ENCODE data around the gene ASB15. TPM values are rescaled to one million over a fixed set of nuclear protein-coding genes. Genes with fewer than 3 reads are reported as not detected.

The ASB15 gene
- total RNA-seq, 2 experiments from 2014 or later: not detected

GRCh38 chr7:123599766-123600165 lies 1.9 kb upstream of the ASB15 start:
- Mint-ChIP-seq H3K27ac (no peak overlapping the region), H3K4me3 (no peak overlapping the region), H3K36me3 (no peaks in the 10 kb centered on the region), H3K4me1 (ENCODE audit: low read depth) (no peaks in the 10 kb centered on the region), H3K9me3 (no peaks in the 10 kb centered on the region), H3K27me3 (peaks cover 11% of the 10 kb centered on the region)
- ChIA-PET POLR2A (no interaction called here), CTCF (interaction anchor here (2.7 kb wide), 1 partner anchor 25 kb away, joined by 8 read pairs; no protein-coding TSS in a partner anchor)
- no peak for DNase-seq
- intact Hi-C loops (cut with micrococcal nuclease): loop anchor here (2.0 kb wide), 1 partner anchor 59 kb away; no protein-coding TSS in a partner anchor

- CTCF ChIA-PET: interaction anchor here (2.7 kb wide), 1 partner anchor 24 kb away, joined by 8 read pairs; no protein-coding TSS in a partner anchor
- no peaks in the 10 kb centered on the region for H3K4me1 Mint-ChIP-seq (ENCODE audit: low read depth)
- peaks cover 4% of the 10 kb centered on the region for H3K27me3 Mint-ChIP-seq
- no peaks in the 10 kb centered on the region for H3K9me3 Mint-ChIP-seq
- H3K36me3 Mint-ChIP-seq: no peaks in the 10 kb centered on the region
- intact Hi-C loops (cut with micrococcal nuclease): loop anchor here (2.0 kb wide), 1 partner anchor 60 kb away; no protein-coding TSS in a partner anchor
- H3K4me3 Mint-ChIP-seq: no peak overlapping the region
- POLR2A ChIA-PET: no interaction called here
- DNase-seq: no peak
- no peak overlapping the region for H3K27ac Mint-ChIP-seq
Observed at GRCh38 chr7:123600876-123601275, 745 bp upstream of the ASB15 start.

DNA sequence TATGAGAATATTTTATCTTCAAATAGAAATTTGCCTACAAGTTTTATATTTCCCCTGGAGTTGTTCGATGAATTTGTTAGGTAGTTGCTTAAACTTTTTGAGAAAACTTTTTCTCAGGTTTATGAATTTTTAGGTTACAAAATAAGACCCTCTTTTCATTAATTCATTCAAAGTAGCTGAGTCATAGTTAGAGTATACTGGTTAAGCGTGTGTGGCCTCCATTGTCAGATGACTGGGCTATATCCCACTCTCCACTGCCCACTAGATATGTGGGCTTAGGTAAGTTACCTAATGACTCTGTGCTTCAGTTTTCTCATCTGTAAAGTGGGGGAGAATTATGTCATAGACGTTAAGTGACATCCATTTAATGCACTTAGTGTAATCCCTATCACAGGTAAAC lies 1.0 kb downstream of the ASB15 start:
- Mint-ChIP-seq H3K27me3 (peaks cover 4% of the 10 kb centered on the region), H3K4me1 (ENCODE audit: low read depth) (no peaks in the 10 kb centered on the region), H3K9me3 (no peaks in the 10 kb centered on the region), H3K4me3 (no peak overlapping the region), H3K27ac (no peak overlapping the region), H3K36me3 (no peaks in the 10 kb centered on the region)
- DNase-seq: no peak
- POLR2A ChIA-PET: no interaction called here
- CTCF ChIA-PET: interaction anchor here (1.6 kb wide), 1 partner anchor 22 kb away, joined by 7 read pairs; no protein-coding TSS in a partner anchor
- intact Hi-C loops (cut with micrococcal nuclease): no loop called here

GRCh38 chr7:123604739-123605138 lies 3.1 kb downstream of the ASB15 start:
- CTCF ChIA-PET: no interaction called here

GRCh38 chr7:123607423-123607975 lies 5.9 kb downstream of the ASB15 start:
- intact Hi-C loops (cut with micrococcal nuclease): no loop called here
- Mint-ChIP-seq H3K9me3 (no peaks in the 10 kb centered on the region), H3K4me3 (no peak overlapping the region), H3K4me1 (ENCODE audit: low read depth) (no peaks in the 10 kb centered on the region), H3K27ac (no peak overlapping the region), H3K36me3 (no peaks in the 10 kb centered on the region), H3K27me3 (peaks cover 9% of the 10 kb centered on the region)
- ChIA-PET POLR2A (no interaction called here), CTCF (no interaction called here)
- no peak for DNase-seq

More at GRCh38 chr7:123604739-123605138, 3.1 kb downstream of the ASB15 start:
- intact Hi-C loops (cut with micrococcal nuclease): no loop called here
- no peak overlapping the region for H3K27ac Mint-ChIP-seq
- POLR2A ChIA-PET: no interaction called here
- no peak overlapping the region for H3K4me3 Mint-ChIP-seq
- no peaks in the 10 kb centered on the region for H3K36me3 Mint-ChIP-seq
- H3K9me3 Mint-ChIP-seq: no peaks in the 10 kb centered on the region
- H3K27me3 Mint-ChIP-seq: peaks cover 4% of the 10 kb centered on the region
- no peaks in the 10 kb centered on the region for H3K4me1 Mint-ChIP-seq (ENCODE audit: low read depth)
- no peak for DNase-seq

DNA sequence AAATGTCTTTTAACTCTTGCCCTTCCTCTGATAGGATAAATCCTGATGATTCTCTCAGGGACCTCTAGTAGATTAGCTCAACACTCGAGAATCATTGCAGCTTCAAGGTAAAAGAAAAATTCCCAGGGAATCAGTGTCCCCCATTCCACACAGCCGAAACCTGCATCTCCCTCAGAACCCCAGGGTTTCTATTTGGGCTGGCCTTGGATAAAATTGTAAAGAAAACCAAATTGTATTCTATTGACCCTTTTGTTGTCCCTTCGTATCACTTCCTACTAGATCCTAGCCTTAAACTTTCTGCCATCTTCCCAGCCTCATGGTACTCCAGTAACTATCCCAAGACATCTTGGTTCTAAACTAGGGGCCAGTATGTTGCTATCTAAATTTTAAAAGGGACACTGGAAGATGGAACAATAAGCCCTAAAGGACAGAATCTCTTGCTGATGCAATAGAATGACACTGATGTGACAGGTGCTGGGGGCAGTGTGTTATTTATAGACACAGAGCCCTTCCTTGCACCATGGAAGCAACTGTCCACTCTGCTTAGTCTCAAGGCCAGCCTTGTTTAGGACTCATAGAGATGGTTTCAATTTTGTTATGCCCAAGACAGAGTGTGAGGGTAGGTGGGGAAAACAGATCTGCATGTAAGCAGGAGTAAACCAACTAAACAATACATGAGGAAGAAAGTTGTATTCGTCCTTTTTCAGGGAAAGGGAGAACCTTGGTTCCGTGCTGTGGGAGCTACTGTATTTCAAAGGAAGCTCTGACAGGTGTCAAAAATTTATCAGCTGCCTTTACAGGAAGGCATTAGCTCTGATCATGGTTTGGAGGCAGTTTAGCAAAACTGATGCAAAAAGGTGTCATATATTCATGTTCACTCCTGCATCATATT lies 7.6 kb downstream of the ASB15 start:
- H3K4me3 Mint-ChIP-seq: no peak overlapping the region
- CTCF ChIA-PET: no interaction called here
- DNase-seq: no peak
- H3K36me3 Mint-ChIP-seq: no peaks in the 10 kb centered on the region
- POLR2A ChIA-PET: no interaction called here
- H3K27me3 Mint-ChIP-seq: peaks cover 6% of the 10 kb centered on the region
- no peaks in the 10 kb centered on the region for H3K4me1 Mint-ChIP-seq (ENCODE audit: low read depth)
- no peak overlapping the region for H3K27ac Mint-ChIP-seq
- no peaks in the 10 kb centered on the region for H3K9me3 Mint-ChIP-seq
- intact Hi-C loops (cut with micrococcal nuclease): no loop called here

DNA sequence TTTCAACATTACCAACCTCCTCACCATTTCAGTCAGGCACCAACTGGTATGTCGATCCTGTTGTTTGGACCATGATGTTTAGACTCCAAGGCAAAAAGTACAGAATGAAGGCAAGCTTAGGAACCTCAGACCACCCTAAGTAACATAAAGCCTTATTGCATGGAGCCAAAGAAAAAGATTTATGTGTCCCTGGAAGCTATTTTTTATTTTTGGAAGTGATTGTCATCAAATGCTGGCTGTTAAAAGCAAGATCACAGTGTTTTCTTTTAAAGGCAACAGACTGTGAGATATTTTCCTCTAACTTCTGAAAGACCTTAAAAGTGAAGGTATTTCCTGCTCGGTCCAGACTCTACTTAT lies 8.2 kb downstream of the ASB15 start:
- no peak overlapping the region for H3K4me3 Mint-ChIP-seq
- no peaks in the 10 kb centered on the region for H3K36me3 Mint-ChIP-seq
- DNase-seq: no peak
- H3K4me1 Mint-ChIP-seq (ENCODE audit: low read depth): no peaks in the 10 kb centered on the region
- intact Hi-C loops (cut with micrococcal nuclease): no loop called here
- POLR2A ChIA-PET: no interaction called here
- peaks cover 6% of the 10 kb centered on the region for H3K27me3 Mint-ChIP-seq
- CTCF ChIA-PET: no interaction called here
- no peaks in the 10 kb centered on the region for H3K9me3 Mint-ChIP-seq
- no peak overlapping the region for H3K27ac Mint-ChIP-seq

GRCh38 chr7:123612024-123612423 lies 10.4 kb downstream of the ASB15 start:
- intact Hi-C loops (cut with micrococcal nuclease): no loop called here
- H3K4me1 Mint-ChIP-seq (ENCODE audit: low read depth): no peaks in the 10 kb centered on the region
- POLR2A ChIA-PET: no interaction called here
- no peak overlapping the region for H3K27ac Mint-ChIP-seq
- CTCF ChIA-PET: interaction anchor here (1.4 kb wide), 1 partner anchor 13 kb away, joined by 6 read pairs; no protein-coding TSS in a partner anchor
- no peaks in the 10 kb centered on the region for H3K36me3 Mint-ChIP-seq
- peaks cover 6% of the 10 kb centered on the region for H3K27me3 Mint-ChIP-seq
- H3K4me3 Mint-ChIP-seq: no peak overlapping the region
- no peaks in the 10 kb centered on the region for H3K9me3 Mint-ChIP-seq
- DNase-seq: no peak

GRCh38 chr7:123615344-123615743 lies 13.7 kb downstream of the ASB15 start:
- intact Hi-C loops (cut with micrococcal nuclease): no loop called here
- peaks cover 12% of the 10 kb centered on the region for H3K27me3 Mint-ChIP-seq
- H3K4me1 Mint-ChIP-seq (ENCODE audit: low read depth): no peaks in the 10 kb centered on the region
- DNase-seq: no peak
- no peak overlapping the region for H3K4me3 Mint-ChIP-seq
- ChIA-PET CTCF (interaction anchor here (1.2 to 2.1 kb wide), 2 partner anchors 9 to 67 kb away, joined by 3 to 10 read pairs; no protein-coding TSS in a partner anchor), POLR2A (no interaction called here)
- H3K36me3 Mint-ChIP-seq: no peaks in the 10 kb centered on the region
- H3K9me3 Mint-ChIP-seq: no peaks in the 10 kb centered on the region
- H3K27ac Mint-ChIP-seq: no peak overlapping the region

GRCh38 chr7:123616223-123616622 lies 14.6 kb downstream of the ASB15 start:
- DNase-seq: no peak
- no peaks in the 10 kb centered on the region for H3K4me1 Mint-ChIP-seq (ENCODE audit: low read depth)
- H3K9me3 Mint-ChIP-seq: no peaks in the 10 kb centered on the region
- ChIA-PET POLR2A (no interaction called here), CTCF (interaction anchor here (1.2 kb wide), 1 partner anchor 66 kb away, joined by 3 read pairs; no protein-coding TSS in a partner anchor)
- H3K27me3 Mint-ChIP-seq: peaks cover 12% of the 10 kb centered on the region
- no peak overlapping the region for H3K4me3 Mint-ChIP-seq
- intact Hi-C loops (cut with micrococcal nuclease): no loop called here
- no peak overlapping the region for H3K27ac Mint-ChIP-seq
- no peaks in the 10 kb centered on the region for H3K36me3 Mint-ChIP-seq

DNA sequence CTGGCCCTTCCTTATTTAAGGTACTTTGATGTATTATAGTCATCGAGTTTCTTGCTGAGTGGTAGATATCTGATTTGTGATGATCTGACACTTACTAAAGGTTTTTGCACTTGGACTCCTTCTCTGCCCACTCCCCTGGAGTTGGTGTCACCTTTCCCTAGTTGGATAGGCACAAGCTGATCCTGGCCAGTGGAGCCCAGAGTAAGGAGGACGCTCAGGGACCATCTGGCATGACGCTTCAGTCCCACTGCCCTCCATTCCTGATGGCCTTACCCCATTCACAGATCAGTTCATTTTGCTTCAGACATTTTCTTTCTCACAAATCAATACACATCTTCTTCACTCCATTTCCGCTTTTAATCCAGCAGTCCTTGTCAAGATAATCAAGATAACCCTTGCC lies 20.1 kb downstream of the ASB15 start:
- ChIA-PET POLR2A (no interaction called here), CTCF (no interaction called here)
- intact Hi-C loops (cut with micrococcal nuclease): no loop called here
- Mint-ChIP-seq H3K4me3 (no peak overlapping the region), H3K36me3 (no peaks in the 10 kb centered on the region), H3K4me1 (ENCODE audit: low read depth) (no peaks in the 10 kb centered on the region), H3K27ac (no peak overlapping the region), H3K27me3 (peaks cover 6% of the 10 kb centered on the region), H3K9me3 (no peaks in the 10 kb centered on the region)
- no peak for DNase-seq

DNA sequence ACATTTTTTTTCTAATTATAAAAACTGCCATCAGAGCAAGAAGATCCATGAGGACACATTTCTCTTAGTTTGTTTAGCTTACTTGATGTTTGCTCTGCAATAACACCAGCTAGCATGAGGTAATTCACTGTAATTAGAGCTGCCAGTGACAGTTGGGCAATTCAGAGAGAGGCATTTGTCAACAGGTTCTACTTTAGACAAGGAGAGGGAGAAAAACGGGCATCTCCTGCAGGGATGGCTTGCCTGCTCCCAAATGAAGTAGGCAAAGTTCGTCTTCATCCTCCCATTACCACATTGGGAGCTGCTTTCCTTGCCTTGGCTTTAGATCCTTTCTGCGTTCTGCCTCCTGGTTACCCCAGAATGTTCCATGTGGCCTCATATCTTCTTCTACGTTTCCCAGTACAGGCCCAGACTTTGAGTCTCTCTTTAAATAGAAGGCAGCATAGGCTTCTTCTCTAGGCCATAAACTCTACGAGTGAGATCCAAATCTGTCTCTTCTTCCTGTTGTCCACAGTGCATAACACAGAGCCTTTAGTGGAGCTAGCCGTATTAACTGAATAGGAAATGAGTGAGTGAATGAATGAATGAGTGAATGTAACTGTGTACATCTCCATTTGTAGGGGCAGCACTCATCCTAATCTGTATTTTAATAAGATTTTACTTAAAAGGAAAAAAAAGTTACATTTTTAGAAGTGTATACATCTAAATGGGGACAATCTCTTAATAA lies 21.2 kb downstream of the ASB15 start:
- H3K4me3 Mint-ChIP-seq: no peak overlapping the region
- no peaks in the 10 kb centered on the region for H3K36me3 Mint-ChIP-seq
- H3K9me3 Mint-ChIP-seq: no peaks in the 10 kb centered on the region
- H3K27ac Mint-ChIP-seq: no peak overlapping the region
- DNase-seq: no peak
- no peaks in the 10 kb centered on the region for H3K4me1 Mint-ChIP-seq (ENCODE audit: low read depth)
- ChIA-PET CTCF (interaction anchor here (1.2 to 2.3 kb wide), 2 partner anchors 11 to 128 kb away, joined by 4 to 16 read pairs; no protein-coding TSS in a partner anchor), POLR2A (no interaction called here)
- intact Hi-C loops (cut with micrococcal nuclease): no loop called here
- H3K27me3 Mint-ChIP-seq: peaks cover 4% of the 10 kb centered on the region
